Measurements from ENCODE around the gene CRYL1.

Gene CRYL1

GRCh38 chr13:20495087-20496023 lies 30.3 kb downstream of the CRYL1 start:
- in situ Hi-C loops (cut with HindIII; ENCODE audit: low sequenced_read_pairs): no loop called here

- in situ Hi-C loops (cut with HindIII; ENCODE audit: low sequenced_read_pairs): no loop called here
Observed at GRCh38 chr13:20494656-20495055, 31.0 kb downstream of the CRYL1 start.

DNA sequence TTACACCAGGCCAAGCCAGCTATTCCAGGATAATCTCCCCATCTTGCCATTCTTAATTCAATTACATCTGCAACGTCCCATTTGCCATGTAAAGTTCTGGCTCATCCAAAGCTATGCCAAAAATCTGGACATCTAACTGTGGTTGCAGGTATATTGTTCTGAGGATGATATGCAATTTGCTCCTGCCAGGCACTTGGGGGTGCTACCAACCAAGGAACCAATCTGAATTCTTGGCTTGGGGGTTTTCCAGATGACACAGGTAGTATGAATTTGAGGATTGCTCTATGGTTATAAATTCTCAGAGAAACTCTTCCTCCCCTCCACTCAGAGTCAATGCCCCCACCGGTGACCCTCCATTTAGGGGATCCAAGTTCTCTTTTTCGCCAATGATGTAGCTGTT lies 33.0 kb downstream of the CRYL1 start:
- in situ Hi-C loops (cut with HindIII; ENCODE audit: low sequenced_read_pairs): no loop called here

DNA sequence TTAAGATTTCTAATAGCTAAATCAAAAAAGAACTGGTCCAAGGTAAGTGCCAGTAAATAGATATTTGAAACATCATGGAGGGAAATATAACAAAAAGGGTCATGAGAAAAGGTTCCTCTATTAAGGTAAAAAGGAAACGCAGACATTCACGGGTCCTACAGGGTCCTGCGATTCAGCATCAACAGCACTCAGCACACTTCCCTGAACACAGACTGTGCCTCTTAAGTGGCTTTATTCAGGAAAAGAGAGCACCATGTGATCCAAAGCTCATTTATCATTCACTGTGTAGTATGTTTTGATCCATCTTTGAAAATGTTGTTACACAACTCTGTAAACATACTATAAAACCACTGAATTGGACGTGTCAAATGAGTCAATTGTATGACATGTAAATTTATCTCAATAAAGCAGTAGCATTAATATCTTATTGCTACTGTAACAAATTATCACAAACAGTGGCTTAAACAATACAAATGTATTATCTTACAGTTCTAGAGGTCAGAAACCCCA lies 33.7 kb downstream of the CRYL1 start:
- in situ Hi-C loops (cut with HindIII; ENCODE audit: low sequenced_read_pairs): no loop called here

- in situ Hi-C loops (cut with HindIII; ENCODE audit: low sequenced_read_pairs): loop anchor here (10.0 kb wide), 1 partner anchor 295 kb away; the partner anchor contains the start of gene GJB2
Observed at GRCh38 chr13:20489185-20489820, 36.4 kb downstream of the CRYL1 start.

DNA sequence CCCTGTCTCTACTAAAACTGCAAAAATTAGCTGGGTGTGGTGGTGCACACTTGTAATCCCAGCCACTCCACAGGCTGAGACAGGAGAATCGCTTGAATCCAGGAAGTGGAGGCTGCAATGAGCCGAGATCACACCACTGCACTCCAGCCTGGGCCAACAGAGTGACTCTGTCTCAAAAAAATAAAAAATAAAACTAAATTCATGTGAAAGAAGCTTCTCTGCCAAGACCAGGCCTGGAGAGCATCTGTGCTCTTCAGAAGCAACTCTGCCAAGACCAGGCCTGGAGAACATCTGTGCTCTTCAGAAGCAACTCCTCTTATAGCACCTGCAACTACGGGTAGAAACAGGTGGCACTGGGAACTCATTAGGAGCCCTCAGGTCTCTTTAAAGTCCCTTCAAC lies 37.7 kb downstream of the CRYL1 start:
- in situ Hi-C loops (cut with HindIII; ENCODE audit: low sequenced_read_pairs): loop anchor here (10.0 kb wide), 1 partner anchor 293 kb away; the partner anchor contains the start of gene GJB2

DNA sequence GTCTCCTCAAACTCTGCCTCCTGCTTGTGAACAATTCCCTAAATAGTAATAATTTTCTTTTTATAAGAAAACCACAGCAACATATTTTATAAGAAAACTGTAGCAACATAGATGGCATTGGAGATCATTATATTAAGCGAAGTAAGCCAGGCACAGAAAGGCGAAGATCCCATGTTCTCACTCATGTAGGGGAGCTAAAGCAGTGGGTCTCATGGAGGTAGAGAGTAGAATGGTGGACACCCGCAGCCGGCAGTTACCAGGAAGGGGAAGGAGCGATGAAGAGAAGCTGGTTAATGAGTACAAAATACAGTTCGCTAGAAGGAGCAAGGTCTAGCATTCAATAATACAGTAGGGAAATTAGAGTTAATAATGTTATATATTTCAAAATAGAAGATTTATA lies 42.9 kb downstream of the CRYL1 start:
- in situ Hi-C loops (cut with HindIII; ENCODE audit: low sequenced_read_pairs): loop anchor here (10.0 kb wide), 1 partner anchor 288 kb away; the partner anchor contains the start of gene GJB2

DNA sequence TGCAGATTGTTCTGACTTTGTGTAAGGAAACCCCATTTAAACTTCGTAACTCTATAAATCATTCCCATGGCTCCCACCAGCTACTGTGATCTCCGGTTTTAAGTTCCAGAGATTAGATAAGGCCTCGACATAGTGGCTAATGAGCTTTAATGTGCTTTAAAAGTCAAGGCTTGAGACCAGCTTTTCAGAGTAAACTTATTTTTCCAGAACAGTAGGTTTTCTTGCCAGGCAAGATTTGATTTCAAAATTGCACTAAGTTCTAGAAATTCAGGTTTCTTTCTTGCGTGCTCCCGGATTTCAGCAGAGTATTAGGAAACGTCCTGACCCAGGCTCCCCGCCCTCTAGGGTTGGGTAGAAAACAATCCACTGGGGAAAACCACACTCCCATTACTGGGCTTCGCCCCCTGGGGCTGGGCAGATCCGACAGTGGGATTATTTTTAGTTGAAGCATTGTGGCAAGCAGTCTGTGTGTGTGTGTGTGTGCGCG lies 43.3 kb downstream of the CRYL1 start:
- in situ Hi-C loops (cut with HindIII; ENCODE audit: low sequenced_read_pairs): loop anchor here (10.0 kb wide), 1 partner anchor 288 kb away; the partner anchor contains the start of gene GJB2

DNA sequence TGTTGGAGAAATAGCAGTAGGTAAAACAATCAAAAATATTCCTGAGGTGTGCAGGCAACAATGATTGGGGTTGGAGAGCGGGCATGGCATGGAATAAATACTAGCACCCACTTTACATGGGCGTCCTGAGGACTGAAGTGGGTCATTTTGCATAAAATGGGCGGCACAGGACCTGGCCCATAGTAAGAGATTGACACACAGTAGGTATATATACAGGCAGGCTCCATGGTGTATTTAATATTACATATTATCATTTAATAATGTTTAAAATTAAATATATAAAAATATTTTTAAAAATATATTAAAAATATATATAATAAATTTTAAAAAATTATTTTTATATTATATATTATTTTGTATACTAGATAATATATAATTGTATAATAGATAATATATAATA lies 48.3 kb downstream of the CRYL1 start:
- in situ Hi-C loops (cut with HindIII; ENCODE audit: low sequenced_read_pairs): no loop called here

- in situ Hi-C loops (cut with HindIII; ENCODE audit: low sequenced_read_pairs): no loop called here
Observed at GRCh38 chr13:20475927-20476691, 49.5 kb downstream of the CRYL1 start.

DNA sequence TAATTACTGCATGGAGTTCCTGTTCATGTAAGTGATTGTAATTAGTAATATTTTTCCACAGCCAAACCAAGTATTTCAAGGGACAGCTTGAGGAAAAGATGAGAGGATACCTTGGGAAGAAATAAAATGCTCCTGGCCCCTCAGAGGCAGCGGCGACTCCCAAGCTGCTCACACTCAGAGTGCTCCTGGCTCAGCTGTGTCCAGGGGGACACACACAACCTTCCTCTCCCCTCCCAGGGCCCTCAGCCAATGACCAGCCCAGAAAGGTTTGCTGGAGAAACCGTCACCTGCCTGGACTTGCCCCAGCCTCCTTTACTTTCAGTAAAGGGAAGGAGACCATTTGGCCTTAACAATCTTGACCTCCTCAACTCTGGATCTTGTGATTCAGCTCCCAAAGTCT lies 51.1 kb downstream of the CRYL1 start:
- in situ Hi-C loops (cut with HindIII; ENCODE audit: low sequenced_read_pairs): no loop called here

GRCh38 chr13:20473888-20474287 lies 51.8 kb downstream of the CRYL1 start:
- in situ Hi-C loops (cut with HindIII; ENCODE audit: low sequenced_read_pairs): no loop called here

DNA sequence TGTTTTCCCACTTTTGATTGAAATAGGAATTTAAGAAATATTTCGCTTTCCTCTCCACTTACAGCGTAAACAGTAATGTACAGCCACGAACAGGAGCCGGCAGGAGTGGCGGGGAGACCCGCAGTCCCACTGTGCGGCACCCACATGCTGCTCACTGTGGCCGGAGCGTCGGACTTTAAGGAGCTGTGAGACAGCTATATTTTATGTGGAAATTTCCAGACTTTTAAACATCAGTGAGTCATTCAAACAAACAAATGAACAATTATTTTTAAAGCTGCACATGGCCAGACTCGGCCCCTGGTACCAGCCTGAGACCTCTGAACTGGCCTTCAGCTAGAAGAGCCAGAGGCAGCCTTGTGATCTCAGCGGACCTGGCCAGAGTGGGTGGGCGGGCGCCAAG lies 52.5 kb downstream of the CRYL1 start:
- in situ Hi-C loops (cut with HindIII; ENCODE audit: low sequenced_read_pairs): no loop called here

DNA sequence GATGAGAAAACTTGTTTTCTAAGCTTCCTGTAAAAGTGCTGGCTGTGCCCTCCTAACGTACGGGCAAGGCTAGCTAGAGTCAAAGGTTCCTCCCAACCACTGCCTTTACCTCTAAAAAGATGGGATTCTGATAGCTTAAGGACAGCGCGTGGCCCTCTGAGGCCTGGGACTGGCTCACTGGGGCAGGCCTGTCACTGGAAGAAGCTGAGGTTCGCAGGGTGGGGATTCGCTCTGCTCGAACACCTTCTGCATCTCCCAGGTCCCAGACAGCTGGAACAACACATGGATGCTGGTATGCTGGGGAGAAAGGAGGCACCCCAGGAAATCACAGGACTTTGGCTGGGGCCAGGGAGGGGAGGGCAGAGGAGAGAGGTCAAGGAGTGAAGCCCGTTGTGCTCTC lies 53.1 kb downstream of the CRYL1 start:
- in situ Hi-C loops (cut with HindIII; ENCODE audit: low sequenced_read_pairs): no loop called here

DNA sequence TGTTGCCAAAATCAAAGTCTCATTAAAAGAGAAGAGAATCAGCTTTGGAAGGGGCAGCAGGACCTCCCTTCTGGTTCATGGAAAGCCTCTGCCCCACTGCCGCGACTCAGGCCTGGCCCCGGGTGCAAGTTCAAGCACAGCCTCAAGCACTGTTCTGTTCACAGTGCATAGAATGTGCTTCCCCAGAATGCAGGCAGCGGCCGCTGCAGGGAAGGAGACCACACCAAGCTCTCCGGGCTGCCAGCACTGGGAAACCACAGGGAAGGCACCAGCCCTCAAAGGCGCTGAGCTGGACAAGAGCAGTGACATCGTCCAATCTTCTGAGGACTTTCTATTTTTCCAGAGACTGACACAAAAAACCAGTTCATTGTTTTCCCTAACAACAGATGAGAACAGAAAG lies 55.5 kb downstream of the CRYL1 start:
- in situ Hi-C loops (cut with HindIII; ENCODE audit: low sequenced_read_pairs): no loop called here

DNA sequence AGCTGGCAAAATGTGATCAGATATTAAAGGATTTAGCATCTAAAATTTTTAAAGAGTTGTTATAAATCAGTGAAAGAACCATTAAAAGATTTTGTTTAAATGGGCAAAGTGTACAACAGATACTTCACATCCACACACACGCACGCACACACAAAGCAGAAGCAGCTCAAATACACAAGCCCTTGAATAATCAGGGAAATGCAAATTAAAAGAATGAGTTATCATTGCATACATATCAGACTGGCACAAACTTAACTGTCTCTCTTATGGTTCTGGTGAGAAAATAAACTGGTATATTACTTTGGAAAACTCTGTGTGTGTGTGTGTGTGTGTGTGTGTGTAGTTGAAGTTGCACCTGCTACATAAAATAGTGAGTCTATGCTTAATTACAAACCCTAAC lies 59.3 kb downstream of the CRYL1 start:
- in situ Hi-C loops (cut with HindIII; ENCODE audit: low sequenced_read_pairs): no loop called here

DNA sequence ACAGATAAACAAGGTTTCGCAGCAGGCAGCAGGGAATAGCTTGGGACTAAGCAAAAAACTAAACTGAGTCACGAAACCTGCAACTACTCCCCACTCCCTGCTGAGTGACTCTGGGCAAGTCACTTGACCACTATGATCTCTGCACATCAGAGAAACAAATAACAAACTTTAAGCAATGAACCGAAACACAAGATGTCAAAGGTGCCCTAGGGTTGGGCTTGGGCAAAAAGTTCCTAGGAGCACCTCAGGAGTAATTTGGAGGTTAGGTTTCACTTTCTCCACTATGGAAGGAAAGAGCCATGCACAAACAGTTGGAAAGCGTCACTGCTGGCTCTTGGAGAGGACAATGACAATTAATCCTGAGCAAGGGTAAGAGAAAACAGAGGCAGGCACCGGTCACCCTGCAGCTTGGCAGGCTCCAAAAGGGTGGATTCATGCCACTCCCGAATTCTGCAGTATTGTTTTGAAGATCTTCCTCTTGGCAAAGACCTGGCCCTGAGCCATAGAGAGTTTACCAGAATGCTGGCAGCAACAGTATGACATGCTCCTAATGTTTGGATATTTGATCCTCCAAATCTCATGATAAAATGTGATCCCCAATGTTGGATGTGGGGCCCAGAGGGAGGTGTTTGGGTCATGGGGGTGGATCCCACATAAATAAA lies 60.3 kb downstream of the CRYL1 start:
- in situ Hi-C loops (cut with HindIII; ENCODE audit: low sequenced_read_pairs): no loop called here

- in situ Hi-C loops (cut with HindIII; ENCODE audit: low sequenced_read_pairs): no loop called here
Observed at GRCh38 chr13:20462921-20463320, 62.7 kb downstream of the CRYL1 start.

- in situ Hi-C loops (cut with HindIII; ENCODE audit: low sequenced_read_pairs): no loop called here
Observed at GRCh38 chr13:20462533-20462915, 63.1 kb downstream of the CRYL1 start.

GRCh38 chr13:20461860-20462532 lies 63.7 kb downstream of the CRYL1 start:
- in situ Hi-C loops (cut with HindIII; ENCODE audit: low sequenced_read_pairs): no loop called here
